Keratinocyte (primary cell): ENCODE data around the gene DRICH1. TPM values are rescaled to one million over a fixed set of nuclear protein-coding genes. Genes with fewer than 3 reads are reported as not detected.

Source experiments
- DNase-seq: peaks from one replicate; pipeline ENCODE4 v3.0.0-alpha.2; 2011; ENCODE audit warnings: low read depth, missing footprints, low spot score
- FAIRE-seq: peaks from 2 replicates; lab custom pipeline; 2011; peaks lifted over from hg19 to GRCh38; lab: Jason Lieb, UNC
- H2AFZ ChIP-seq: 2 replicates; pipeline ENCODE4 v1.6.0; 2012; ENCODE audit warnings: low read length, control low read depth, inconsistent platforms; ENCODE audit not compliant: control insufficient read depth
- H3K27ac ChIP-seq: 2 replicates; pipeline ENCODE4 v1.5.1; 2011; ENCODE audit warnings: low read length; ENCODE audit not compliant: control insufficient read depth, insufficient read depth
- H3K27me3 ChIP-seq: 3 replicates; pipeline ENCODE4 v1.6.0; 2011; ENCODE audit warnings: low read length; ENCODE audit not compliant: control insufficient read depth, insufficient read depth; ENCODE audit errors: extremely low read depth
- H3K36me3 ChIP-seq, 2 experiments: 2 replicates in 1 of 2; 3 replicates in 1 of 2; pipeline ENCODE4 v1.5.1; 2011; ENCODE audit warnings: low read length in 2 of 2, mild to moderate bottlenecking in 1 of 2; ENCODE audit not compliant: control insufficient read depth in 2 of 2, insufficient read depth in 2 of 2; ENCODE audit errors: extremely low read depth in 1 of 2
- H3K4me1 ChIP-seq: 3 replicates; pipeline ENCODE4 v1.5.1; 2011; ENCODE audit warnings: low read length; ENCODE audit not compliant: control insufficient read depth, insufficient read depth; ENCODE audit errors: extremely low read depth
- H3K4me2 ChIP-seq: 3 replicates; pipeline ENCODE4 v1.6.0; 2011; ENCODE audit warnings: low read depth, low read length; ENCODE audit not compliant: control insufficient read depth, insufficient read depth; ENCODE audit errors: extremely low read depth
- H3K4me3 ChIP-seq, 3 experiments: fragments of 200-600 bp in 1 of 3; sonication (generic) in 1 of 3; 2 replicates in 2 of 3; 3 replicates in 1 of 3; pipeline ENCODE4 v1.5.1; 2011 to 2016; ENCODE audit warnings: low read length in 3 of 3, mild to moderate bottlenecking in 3 of 3, control low read depth in 2 of 3, inconsistent platforms in 1 of 3, low read depth in 1 of 3, mixed read lengths in 1 of 3, mixed run types in 1 of 3, moderate library complexity in 1 of 3; ENCODE audit not compliant: control insufficient read depth in 2 of 3, insufficient read depth in 2 of 3; ENCODE audit errors: extremely low read depth in 1 of 3
- H3K79me2 ChIP-seq: 2 replicates; pipeline ENCODE4 v1.6.0; 2012; ENCODE audit warnings: low read length; ENCODE audit not compliant: control insufficient read depth, insufficient read depth
- H3K9ac ChIP-seq: 3 replicates; pipeline ENCODE4 v1.6.0; 2011; ENCODE audit warnings: low read length; ENCODE audit not compliant: control insufficient read depth, insufficient read depth; ENCODE audit errors: extremely low read depth
- H3K9me1 ChIP-seq: 3 replicates; pipeline ENCODE4 v1.6.0; 2011; ENCODE audit warnings: low read length; ENCODE audit not compliant: control insufficient read depth, insufficient read depth; ENCODE audit errors: extremely low read depth
- H3K9me3 ChIP-seq: 2 replicates; pipeline ENCODE4 v1.5.1; 2012; ENCODE audit warnings: low read depth, low read length; ENCODE audit not compliant: control insufficient read depth
- H4K20me1 ChIP-seq: 3 replicates; pipeline ENCODE4 v1.6.0; 2011; ENCODE audit warnings: low read length; ENCODE audit not compliant: control insufficient read depth, insufficient read depth; ENCODE audit errors: extremely low read depth
- CTCF ChIP-seq, 3 experiments: IDR thresholded peaks in 1 of 3; conservative IDR thresholded peaks in 1 of 3; optimal IDR thresholded peaks in 1 of 3; 2 replicates in 2 of 3; 3 replicates in 1 of 3; pipeline versions ENCODE3 to v1.5.1; 2011; ENCODE audit warnings: low read length in 3 of 3, mild to moderate bottlenecking in 3 of 3, moderate library complexity in 2 of 3, control low read depth in 1 of 3, inconsistent platforms in 1 of 3; ENCODE audit not compliant: insufficient read depth in 2 of 3; ENCODE audit errors: extremely low read depth in 1 of 3
- EZH2 ChIP-seq: IDR thresholded peaks from one replicate; pipeline ENCODE4 v1.6.1; 2012; ENCODE audit warnings: inconsistent platforms, mild to moderate bottlenecking, low read length, moderate library complexity
- dilution Hi-C: fragments of 300-500 bp; cut with MboI; formaldehyde crosslinking; loops from one replicate; pipeline ENCODE4 v1.7.0; 2020; ENCODE audit warnings: low sequenced_read_pairs; ENCODE audit not compliant: extremely low pct_ligation_motif_present
- polyA plus RNA-seq, 5 experiments: library from polyadenylated mRNA; depleted of rRNA in 3 of 5; stranded (reverse) in 3 of 5; stranded (forward) in 1 of 5; unstranded in 1 of 5; fragments of >200 nt; gene quantifications; 1 replicate in 1 of 5; 2 replicates in 3 of 5; 3 replicates in 1 of 5; pipeline versions ENCODE4 v1.2.1 to v1.2.3, GENCODE V29; 2011 to 2012; ENCODE audit warnings: missing spikeins in 2 of 5, low read depth in 1 of 5, low replicate concordance in 1 of 5

DRICH1 gene
- polyA plus RNA-seq, 1 donor (not counting 4 experiments of a cell fraction or from before 2014, with no cell fraction given), result 0.12 TPM

DNA sequence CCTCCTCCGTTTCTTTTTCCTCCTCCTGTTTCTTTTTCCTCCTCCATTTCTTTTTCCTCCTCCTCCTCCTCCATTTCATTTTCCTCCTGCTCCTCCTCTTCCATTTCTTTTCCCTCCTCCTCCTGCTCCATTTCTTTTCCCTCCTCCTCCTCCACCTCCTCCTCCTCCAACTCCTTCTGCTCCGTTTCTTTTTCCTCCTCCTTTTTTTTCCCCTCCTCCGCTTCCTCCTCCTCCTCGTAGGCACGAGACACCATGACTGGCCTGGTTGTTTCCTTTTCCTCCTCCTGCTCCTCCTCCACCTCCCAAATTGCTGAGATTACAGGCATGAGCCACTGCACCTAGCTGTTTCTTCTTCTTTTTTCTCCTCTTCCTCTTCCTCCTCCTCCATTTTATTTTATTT, 25.6 kb upstream of the DRICH1 start:
- H3K9me3 ChIP-seq, result no peaks in the 10 kb centered on the region
- dilution Hi-C loops, result no loop called here
- H4K20me1 ChIP-seq, result no peaks in the 10 kb centered on the region
- no peak overlapping the region for H2AFZ ChIP-seq
- H3K4me2 ChIP-seq, result no peak overlapping the region
- TF ChIP-seq CTCF (optimal IDR thresholded peaks at IDR 0.05 in 1 of 3, IDR thresholded peaks at IDR 0.05 in 1 of 3, conservative IDR thresholded peaks at IDR 0.05 in 1 of 3; ENCODE audit: extremely low read depth in 1 of 3, insufficient read depth in 2 of 3, low read length in 3 of 3) (no peak), EZH2 (no peak)
- no peak overlapping the region for H3K4me3 ChIP-seq
- H3K27me3 ChIP-seq, result no peaks in the 10 kb centered on the region
- FAIRE-seq, result no peak
- H3K36me3 ChIP-seq, result peaks cover 0 to 2% of the 10 kb centered on the region in 2 experiments
- H3K79me2 ChIP-seq, result no peaks in the 10 kb centered on the region
- no peak overlapping the region for H3K27ac ChIP-seq
- H3K9ac ChIP-seq, result no peak overlapping the region
- DNase-seq, result no peak
- H3K9me1 ChIP-seq, result no peaks in the 10 kb centered on the region
- H3K4me1 ChIP-seq, result no peaks in the 10 kb centered on the region

DNA sequence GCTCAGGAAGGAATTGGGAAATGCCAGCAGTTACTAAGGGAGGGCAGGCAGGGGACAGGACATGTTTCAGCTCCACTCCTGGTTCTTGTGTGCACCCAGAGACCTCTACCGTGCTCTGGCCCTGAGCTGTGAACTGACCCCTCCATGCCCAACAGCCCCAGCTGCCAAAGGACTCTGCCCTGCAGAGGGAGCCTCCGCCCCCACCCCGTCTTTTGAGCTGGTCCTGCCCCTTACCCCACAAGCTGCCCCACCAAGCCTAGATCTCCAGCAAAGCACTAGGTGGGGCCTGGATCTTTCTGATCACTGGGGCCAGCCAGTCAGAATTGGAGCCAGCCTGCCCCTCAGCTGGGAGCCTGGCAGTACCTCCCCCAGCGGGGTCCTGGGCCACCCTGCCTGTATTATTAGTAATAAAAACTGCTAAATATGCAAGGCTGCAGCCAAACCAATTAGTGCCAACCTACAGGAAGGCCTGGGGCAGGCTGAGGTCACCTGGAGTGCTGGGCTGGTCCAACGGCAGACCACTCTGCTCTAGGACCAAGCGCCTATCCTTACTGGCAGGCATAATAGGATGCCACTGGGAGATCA, 23.9 kb upstream of the DRICH1 start:
- no peaks in the 10 kb centered on the region for H3K9me1 ChIP-seq
- H3K36me3 ChIP-seq, result peaks cover 0 to 3% of the 10 kb centered on the region in 2 experiments
- no peak overlapping the region for H3K4me2 ChIP-seq
- TF ChIP-seq EZH2 (no peak), CTCF (optimal IDR thresholded peaks at IDR 0.05 in 1 of 3, IDR thresholded peaks at IDR 0.05 in 1 of 3, conservative IDR thresholded peaks at IDR 0.05 in 1 of 3; ENCODE audit: extremely low read depth in 1 of 3, insufficient read depth in 2 of 3, low read length in 3 of 3) (no peak)
- H4K20me1 ChIP-seq, result no peaks in the 10 kb centered on the region
- no peak overlapping the region for H2AFZ ChIP-seq
- H3K27me3 ChIP-seq, result no peaks in the 10 kb centered on the region
- H3K79me2 ChIP-seq, result no peaks in the 10 kb centered on the region
- no peak overlapping the region for H3K9ac ChIP-seq
- H3K4me1 ChIP-seq, result no peaks in the 10 kb centered on the region
- dilution Hi-C loops, result no loop called here
- FAIRE-seq (no peak), DNase-seq (no peak)
- no peaks in the 10 kb centered on the region for H3K9me3 ChIP-seq
- H3K4me3 ChIP-seq, result no peak overlapping the region
- H3K27ac ChIP-seq, result no peak overlapping the region
